Activated gamma-delta T cell treated with anti-CD3 and anti-CD28 coated beads, Interleukin-2, amount 50 U/mL, for 16 hours (primary cell): Measurements from ENCODE around the gene SNED1.

Experiments
- DNase-seq: peaks from one replicate; pipeline ENCODE4 v3.0.0-alpha.2; 2020; ENCODE audit warnings: low read depth

SNED1 gene

DNA sequence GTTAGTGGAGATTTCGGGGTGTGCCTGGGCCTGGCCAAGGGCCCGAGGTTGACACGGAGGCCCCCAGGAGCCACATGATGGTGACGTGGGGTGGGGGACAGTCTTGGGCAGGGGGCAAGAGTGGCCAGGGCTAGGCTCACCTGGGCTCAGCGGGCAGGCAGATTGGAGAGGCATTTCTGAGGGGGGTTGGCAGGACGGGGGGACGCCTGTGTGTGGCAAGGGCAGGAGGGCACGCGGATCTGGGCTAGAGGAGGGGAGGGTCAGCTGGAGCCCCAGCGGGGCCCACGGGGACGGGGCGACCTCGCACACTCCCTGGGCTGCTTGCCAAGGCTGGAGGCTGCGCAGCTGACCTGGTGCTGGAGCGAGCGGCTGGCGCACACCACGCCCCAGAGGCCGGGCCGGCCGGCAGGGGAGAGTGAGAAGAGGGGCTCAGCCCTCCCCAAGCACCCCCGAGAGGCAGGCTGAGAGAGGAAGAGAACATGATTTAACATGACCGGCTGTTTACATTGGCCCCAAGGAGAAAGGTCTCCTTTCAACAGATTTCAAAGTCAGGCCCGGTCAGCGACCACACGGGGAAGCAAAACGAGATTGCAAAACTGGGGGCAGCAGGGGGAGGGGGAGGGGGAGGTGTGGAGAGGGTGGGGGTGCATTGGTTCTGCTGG is 38.0 kb upstream of the SNED1 start:
- DNase-seq, result no peak

DNA sequence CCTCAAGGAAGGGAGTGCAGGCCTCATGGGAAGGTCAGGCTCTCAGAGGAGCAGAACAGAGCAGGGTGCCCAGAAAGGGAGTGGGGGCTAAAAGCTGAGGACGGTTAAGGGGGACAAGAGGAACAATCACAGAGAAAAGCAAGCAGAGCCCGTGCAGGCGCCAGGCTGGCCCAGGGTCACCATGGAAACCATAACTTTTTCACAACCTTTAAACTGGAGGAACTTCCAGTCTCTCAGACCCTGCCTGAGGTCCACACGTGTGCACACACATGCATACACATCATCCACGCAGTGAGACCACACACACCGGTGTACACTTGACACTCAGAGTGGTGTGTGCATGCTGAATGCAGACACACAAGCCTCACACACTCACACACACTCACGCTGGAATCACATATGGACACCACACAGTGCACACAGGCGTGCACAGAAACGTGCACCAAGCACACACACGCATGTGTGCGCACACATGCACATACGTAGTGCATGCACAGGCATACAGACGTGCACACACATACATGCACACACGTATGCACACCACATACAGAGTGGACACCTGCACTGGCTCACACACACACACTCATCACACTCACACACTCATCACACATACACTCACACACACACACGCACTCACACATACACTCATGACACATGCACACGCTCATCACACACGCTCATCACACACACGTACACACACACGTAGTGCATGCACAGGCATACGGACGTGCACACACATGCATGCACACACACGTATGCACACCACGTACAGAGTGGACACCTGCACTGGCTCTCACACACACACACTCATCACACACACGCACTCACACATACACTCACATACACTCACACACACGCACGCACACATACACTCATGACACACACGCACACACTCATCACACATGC is 37.2 kb upstream of the SNED1 start:
- no peak for DNase-seq

DNA sequence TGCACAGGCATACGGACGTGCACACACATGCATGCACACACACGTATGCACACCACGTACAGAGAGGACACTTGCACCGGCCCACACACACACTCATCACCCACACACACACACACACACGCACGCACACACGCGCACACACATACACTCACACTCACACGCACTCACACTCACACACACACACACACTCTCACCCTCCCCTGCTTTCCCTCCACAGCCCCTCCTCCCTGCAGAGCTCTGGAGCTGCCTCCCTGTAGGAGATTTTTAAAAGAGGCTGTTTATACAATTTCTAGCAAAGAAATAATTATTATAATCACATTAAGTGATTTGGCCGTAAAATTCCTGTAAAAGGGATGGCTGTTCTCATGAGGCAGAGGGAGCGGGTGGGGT is 36.5 kb upstream of the SNED1 start:
- DNase-seq, result no peak

GRCh38 chr2:240962300-240963064 is 35.9 kb upstream of the SNED1 start:
- no peak for DNase-seq

DNA sequence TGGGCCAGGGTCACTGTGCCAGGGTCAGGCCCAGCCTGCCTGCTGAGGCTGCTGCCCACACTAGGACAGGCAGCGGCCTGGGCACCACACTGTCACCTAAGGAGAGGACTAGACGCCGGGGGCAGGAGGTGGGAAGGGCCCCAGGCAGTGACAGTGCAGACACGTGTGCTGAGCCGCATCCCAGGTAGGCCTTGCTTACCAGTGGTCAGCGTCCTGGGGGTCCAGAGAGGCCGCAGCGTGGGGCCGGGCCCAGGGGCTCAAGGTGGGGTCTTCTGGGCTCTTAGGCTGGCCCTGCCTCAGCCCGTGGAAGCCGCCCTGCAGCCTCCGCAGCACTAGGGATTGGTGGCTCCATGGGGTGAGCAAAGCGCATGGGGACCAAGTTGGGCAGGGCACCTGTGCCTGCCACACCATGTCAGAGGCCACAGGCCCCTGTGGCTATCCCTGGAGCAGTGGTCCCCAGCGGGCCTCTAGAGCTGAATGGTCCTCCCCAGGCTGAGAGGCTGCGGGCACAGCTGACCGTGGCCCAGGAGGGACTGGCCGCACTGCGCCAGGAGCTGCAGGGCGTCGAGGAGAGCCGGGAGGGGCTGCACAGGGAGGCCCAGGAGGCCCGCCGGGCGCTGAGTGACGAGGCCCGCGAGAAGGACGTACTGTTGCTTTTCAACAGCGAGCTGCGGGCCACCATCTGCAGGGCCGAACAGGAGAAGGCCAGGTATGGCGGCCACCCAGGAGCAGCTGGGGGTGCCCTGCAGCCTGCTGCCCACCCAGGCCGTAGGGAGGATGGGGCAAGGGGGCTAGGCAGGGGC is 35.2 kb upstream of the SNED1 start:
- DNase-seq, result no peak

- no peak for DNase-seq
Observed at GRCh38 chr2:240963868-240964703, 34.3 kb upstream of the SNED1 start.

DNA sequence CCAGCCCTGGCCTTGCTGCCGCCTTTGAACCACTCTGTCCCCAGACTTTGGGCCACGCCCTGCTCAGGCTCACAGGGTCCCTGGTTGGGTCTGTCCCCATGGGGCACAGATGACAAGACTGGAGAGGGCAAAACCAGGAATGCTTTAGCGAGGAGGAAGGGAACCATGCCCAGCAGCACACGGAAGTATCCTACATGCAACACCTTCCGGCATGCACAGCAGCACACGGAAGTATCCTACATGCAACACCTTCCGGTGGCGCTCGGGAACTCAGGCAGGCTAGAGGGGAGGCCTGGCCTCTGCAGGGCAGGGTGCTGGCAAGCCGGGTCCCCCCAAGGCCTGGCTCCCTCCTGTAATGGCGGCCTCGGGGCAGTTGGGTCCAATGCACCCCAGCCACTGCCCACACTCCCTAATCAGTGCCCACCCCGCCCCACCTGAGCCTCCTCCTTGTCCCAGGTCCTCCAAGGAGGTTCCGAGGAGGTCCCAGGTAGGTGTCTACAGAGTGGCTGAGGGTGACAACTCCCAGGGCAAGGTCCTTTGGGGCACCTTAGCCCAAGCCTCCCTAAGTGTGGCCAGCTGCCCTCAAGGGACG is 33.6 kb upstream of the SNED1 start:
- DNase-seq, result no peak

- DNase-seq, result no peak
Observed at GRCh38 chr2:240965296-240965904, 33.0 kb upstream of the SNED1 start.

DNA sequence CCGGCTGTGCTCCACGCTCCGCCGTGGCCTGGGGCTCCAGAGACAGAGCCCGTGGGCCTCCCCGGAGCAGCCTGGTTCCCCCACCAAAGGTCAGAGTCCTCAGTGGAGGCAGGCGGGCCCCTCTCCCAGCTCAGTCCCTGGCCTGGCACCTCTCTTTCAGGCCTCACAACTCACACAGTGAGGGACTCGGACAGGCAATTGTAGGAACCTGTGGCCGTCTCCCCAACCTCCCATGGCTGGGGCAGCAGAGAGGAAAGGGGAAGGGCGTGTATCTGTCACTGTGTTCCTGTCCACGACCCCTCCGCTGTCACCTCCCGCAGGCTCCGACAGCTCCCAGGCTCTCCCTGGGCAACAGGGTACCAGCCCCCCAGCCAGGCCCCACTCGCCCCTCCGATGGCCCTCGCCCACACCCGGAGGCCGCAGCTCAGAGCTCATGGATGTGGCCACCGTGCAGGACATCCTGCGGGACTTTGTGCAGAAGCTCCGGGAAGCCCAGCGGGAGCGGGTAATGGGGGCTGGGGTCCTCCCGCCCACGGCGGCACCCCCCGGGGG is 32.4 kb upstream of the SNED1 start:
- no peak for DNase-seq

DNA sequence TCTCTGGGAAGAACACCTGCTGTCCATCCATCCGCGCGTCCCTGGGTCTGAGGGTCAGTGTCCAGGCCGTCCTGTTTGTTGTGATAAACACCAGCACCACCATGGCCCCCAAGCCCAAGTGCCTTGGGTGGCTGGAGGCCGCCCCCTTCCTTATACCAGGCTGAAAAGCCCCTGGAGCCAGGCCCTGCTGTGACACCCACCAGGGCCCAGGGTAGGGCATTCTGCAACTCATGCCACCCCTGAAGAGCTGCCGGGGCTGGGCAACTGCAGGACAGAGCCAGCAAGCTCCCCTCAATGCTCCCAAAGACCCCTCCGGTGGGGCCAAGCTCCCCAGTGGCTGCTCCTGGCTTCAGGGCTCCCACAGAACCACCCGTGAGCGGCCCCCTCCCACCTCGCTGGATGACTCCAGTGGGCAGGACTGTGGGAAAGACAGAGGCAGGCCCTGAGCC is 31.9 kb upstream of the SNED1 start:
- no peak for DNase-seq

DNA sequence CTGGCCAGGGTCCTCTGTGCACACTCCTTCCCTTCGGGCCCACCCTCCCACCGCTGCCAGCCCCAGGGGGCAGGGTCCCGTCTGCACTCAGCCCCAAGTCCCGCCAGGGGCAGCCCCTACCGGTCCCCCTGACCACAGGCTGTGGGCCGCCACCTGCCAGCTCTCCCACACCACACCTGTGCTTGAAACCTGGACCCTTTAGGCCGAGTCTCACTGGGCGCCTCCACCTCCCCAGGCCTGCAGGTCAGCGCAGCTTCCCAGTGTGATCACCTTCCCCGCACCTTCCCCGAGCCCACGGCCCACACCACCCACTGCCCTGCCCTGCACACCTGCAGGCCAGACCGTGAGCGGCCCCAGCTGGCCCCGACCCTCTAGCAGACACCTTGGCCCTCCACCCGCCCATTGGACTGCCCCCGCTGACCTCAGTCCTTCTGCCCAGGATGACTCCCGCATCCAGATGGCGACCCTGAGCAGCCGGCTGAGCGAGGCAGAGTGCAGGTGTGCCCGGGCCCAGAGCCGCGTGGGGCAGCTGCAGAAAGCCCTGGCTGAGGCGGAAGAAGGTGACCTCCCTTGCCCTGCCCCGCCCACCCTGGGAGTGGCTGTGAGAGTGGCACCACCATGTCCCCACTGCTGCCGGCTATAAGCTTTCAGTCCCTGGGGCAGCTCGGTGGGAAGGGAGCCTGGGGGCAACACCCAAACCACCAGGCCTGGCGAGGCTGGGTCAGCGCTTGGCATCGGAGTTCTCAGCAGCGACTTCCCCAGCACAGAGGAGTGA is 31.3 kb upstream of the SNED1 start:
- no peak for DNase-seq

DNA sequence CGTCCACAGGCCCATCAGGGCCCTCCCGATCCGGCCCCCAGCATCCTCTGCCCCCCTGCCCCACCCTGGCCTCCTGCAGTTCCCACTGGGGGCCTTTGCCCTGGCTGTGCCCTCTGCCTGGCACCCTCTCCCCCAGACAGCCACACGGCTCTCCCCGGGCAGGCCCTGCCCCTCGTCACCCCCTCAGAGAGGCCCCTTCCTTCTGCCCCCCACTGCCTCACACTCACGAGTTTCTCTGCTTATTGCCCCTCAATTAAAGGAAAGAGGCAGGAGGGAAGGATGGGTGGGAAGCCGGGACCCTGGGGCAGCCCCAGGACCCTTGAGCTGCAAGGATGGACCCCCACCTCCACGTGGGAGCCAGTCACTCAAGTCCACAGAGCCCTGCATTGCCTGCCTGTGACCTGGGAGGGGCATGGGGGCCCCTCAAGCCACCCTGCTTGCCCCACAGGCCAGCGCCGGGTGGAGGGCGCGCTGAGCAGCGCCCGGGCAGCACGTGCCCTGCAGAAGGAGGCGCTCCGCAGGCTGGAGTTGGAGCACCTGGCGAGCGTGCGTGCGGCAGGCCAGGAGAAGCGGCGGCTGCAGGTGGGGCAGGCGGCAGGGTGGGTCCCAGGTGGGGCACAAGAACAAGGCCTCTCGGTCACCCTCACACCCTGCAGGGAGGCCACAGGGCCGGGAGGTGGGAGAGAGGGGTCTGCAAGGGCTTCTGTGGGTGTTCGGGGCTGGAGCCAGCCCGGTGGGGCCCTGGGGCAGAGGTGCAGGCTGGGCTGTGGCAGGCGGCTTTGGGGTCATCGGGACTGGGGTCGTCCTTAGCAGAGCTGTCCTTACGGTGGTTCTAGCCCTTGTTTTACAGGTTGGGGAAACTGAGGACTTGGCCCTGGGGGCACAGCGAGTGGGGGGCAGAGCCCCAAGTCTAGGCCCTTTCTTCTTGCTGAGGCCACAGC is 30.5 kb upstream of the SNED1 start:
- no peak for DNase-seq

- DNase-seq, result no peak
Observed at GRCh38 chr2:240968731-240969624, 29.4 kb upstream of the SNED1 start.

DNA sequence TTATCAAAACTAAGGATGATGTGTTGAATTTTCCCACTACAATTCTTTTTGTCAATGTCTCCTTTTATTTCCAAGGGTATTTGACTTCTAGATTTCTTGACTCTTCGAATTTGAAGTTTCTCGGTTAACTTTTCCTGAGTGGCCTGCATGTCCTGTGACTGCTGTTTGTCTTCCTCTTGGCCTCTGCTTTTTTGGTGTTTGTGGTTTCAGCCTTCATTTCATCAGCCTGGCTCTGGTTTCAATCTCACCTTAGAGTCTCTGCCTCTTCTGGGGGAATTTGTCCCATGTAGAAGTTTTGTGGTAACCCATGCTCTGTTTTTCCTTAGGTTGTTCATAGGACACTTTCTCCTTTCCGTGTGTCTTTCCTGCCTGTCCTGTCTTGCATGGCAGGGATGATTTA is 28.3 kb upstream of the SNED1 start:
- DNase-seq, result no peak

DNA sequence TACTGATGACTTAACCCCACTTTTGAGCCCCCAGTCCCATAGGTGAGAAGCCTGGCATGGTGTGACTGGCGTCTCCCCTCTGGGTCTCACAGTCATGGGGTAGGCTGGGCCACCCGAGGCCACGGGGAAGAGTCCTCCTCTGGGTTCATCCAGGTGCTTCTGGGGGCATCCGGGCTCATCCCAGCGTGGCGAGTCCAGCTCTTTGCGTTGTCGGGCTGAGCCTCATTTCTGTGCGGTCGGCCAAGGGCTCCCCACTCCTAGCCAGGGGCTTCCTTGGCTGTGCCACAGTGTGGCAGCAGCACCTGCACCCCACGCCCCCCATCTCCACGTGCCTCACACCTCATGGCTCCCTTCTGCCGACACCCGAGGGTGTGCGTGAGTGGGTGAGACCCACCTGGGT is 27.6 kb upstream of the SNED1 start:
- DNase-seq, result no peak

DNA sequence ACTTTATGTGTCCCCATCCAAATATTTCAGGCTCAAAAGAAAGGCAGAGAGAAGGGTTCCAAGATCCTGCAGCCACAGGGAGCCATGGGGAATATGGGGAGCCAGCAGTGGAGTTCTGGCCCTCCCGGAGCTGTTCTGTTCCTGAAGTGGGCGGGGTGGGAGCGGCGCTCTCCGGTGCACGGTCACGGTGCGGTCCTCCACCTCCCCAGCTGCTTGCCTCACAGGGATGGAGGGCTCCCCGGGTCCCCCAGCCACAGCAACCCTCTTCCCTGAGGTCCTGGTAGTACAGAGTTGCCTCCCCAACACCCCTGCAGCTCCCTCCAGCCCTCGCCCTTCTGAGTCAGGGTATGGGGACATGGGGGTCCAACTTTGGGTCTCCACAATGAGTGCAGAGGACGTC is 26.2 kb upstream of the SNED1 start:
- DNase-seq, result no peak
